Adrenal gland (tissue), 12 donors: ENCODE data around the gene FXR2. TPM values are rescaled to one million over a fixed set of nuclear protein-coding genes. Genes with fewer than 3 reads are reported as not detected.

Experiments used
- DNase-seq, 7 donors: peaks; one replicate each; pipeline ENCODE4 v3.0.0-alpha.2; 2019 to 2020
- H3K27ac ChIP-seq, 5 donors: fragments of 200-600 bp; sonication (generic) in 4 of 5; 1 replicate in 3 of 5; 2 replicates in 2 of 5; pipeline versions ENCODE4 v1.5.1 to v1.8.0; 2016 to 2020; ENCODE audit warnings: mild to moderate bottlenecking in 1 of 5
- H3K27me3 ChIP-seq: fragments of 200-600 bp; 2 replicates; pipeline ENCODE4 v1.8.0; 2021
- H3K36me3 ChIP-seq, 2 donors: fragments of 200-600 bp; replicated peaks in 1 of 2; 1 replicate in 1 of 2; 2 replicates in 1 of 2; pipeline versions ENCODE4 v1.5.1 to v1.8.0; 2018 to 2022
- H3K4me1 ChIP-seq, 2 donors: fragments of 200-600 bp; replicated peaks in 1 of 2; 1 replicate in 1 of 2; 2 replicates in 1 of 2; pipeline versions ENCODE4 v1.5.1 to v1.8.0; 2018 to 2021
- H3K4me3 ChIP-seq, 4 donors: fragments of 200-600 bp; sonication (generic) in 3 of 4; one replicate each; pipeline ENCODE4 v1.5.1; 2016 to 2018
- H3K9me3 ChIP-seq, 3 donors: fragments of 200-600 bp; sonication (generic) in 1 of 3; replicated peaks in 1 of 3; 1 replicate in 2 of 3; 2 replicates in 1 of 3; pipeline versions ENCODE4 v1.5.1 to v1.8.0; 2016 to 2021
- CTCF ChIP-seq, 6 experiments: fragments of 450-650 bp in 4 of 6; fragments of 200-600 bp in 2 of 6; sonication (generic) in 1 of 6; IDR thresholded peaks; 1 replicate in 5 of 6; 2 replicates in 1 of 6; pipeline versions ENCODE4 v1.5.1 to v1.8.0; 2016 to 2021; ENCODE audit warnings: antibody characterized with exemption in 6 of 6, mild to moderate bottlenecking in 2 of 6, moderate library complexity in 1 of 6
- POLR2A ChIP-seq, 2 donors: fragments of 450-650 bp; IDR thresholded peaks; one replicate each; pipeline ENCODE4 v1.6.1; 2017; ENCODE audit warnings: antibody characterized with exemption in 2 of 2, mild to moderate bottlenecking in 2 of 2, moderate library complexity in 1 of 2
- WGBS, 4 donors: extraction: QIAGEN DNeasy Blood & Tissue Kit in 2 of 4; methylation state at CpG; one replicate each; pipeline versions ENCODE4 v1.1.5 to v1.1.7; 2013 to 2017; 5-methylcytosine and 5-hydroxymethylcytosine counted together
- intact Hi-C, 2 donors: fragments of 100-400 bp; cut with DNase I; formaldehyde crosslinking; loops; one replicate each; pipeline versions ENCODE4 v1.14.1 to v1.15.0; 2022 to 2023
- polyA plus RNA-seq, 3 donors: library from polyadenylated mRNA; stranded (reverse); fragments of 200-250 nt in 2 of 3; fragments of 350-450 nt in 1 of 3; fragmentation: Illumina TruSeq in 1 of 3; extraction: RNeasy Lipid Tissue Mini Kit (QIAGEN cat#74804) in 1 of 3; gene quantifications; one replicate each; pipeline ENCODE4 v1.2.3, GENCODE V29; 2013 to 2014
- total RNA-seq, 9 donors: library from RNA; depleted of rRNA in 4 of 9; stranded (reverse); fragments of >200 nt in 4 of 9; fragments of 120-200 nt in 1 of 9; fragmentation: NEBNext Ultra II Directional in 1 of 9; extraction: Animal tissue kit (Norgen Biotek cat#: 25700) in 1 of 9; gene quantifications; one replicate each; pipeline versions ENCODE4 v1.1.0 to v1.2.4, GENCODE V29; 2013 to 2023
- donor health status: healthy with polysubstance abuse.
- donor health status: Bipolar disorder and iron deficiency.
- donor health status: DM: yes; HTN: yes; CAD: no.
- donor health status: DM: no; HTN: no; CAD: no.
- donor health status: DM: no; HTN: no; CAD: no.
- donor health status: DM: yes; HTN: yes; CAD: no.

FXR2 gene
- total and polyA plus RNA-seq, 12 donors, result 35.6 to 73.1 (median 43.9) TPM

- no peak for TF ChIP-seq CTCF (IDR thresholded peaks at IDR 0.05)
- no peak for TF ChIP-seq POLR2A (IDR thresholded peaks at IDR 0.05)
These were observed 18.4 kb upstream of the FXR2 start for GRCh38 chr17:7633093-7633492.

GRCh38 chr17:7632492-7632894, 17.8 kb upstream of the FXR2 start:
- no peaks in the 10 kb centered on the region for H3K36me3 ChIP-seq
- H3K4me1 ChIP-seq, result peaks cover 6% of the 10 kb centered on the region in 2 donors
- DNase-seq, result peak; percentile 43 to 69 (median 63)
- intact Hi-C loops, result loop anchor here (5.0 to 10.0 kb wide), 3 partner anchors 52 to 152 kb away; partner anchors contain the start of genes TP53 (in 2 of the 2) and WRAP53 (in 2 of the 2)
- no peaks in the 10 kb centered on the region for H3K9me3 ChIP-seq
- H3K27ac ChIP-seq, result peak overlapping the region in 1 of 5 donors; percentile 32
- WGBS, 4 donors, result 41 to 49% (median 46%) methylated on average over 6 of the region's 6 CpGs
- H3K27me3 ChIP-seq, result no peaks in the 10 kb centered on the region
- no peak overlapping the region for H3K4me3 ChIP-seq
- peak; percentile 34 to 68 (median 61) for TF ChIP-seq CTCF (IDR thresholded peaks at IDR 0.05)
- no peak for TF ChIP-seq POLR2A (IDR thresholded peaks at IDR 0.05)

More at GRCh38 chr17:7633093-7633492, 18.4 kb upstream of the FXR2 start:
- H3K4me3 ChIP-seq, result no peak overlapping the region
- H3K36me3 ChIP-seq, result no peaks in the 10 kb centered on the region
- H3K27ac ChIP-seq, result no peak overlapping the region
- no peak for DNase-seq
- no peaks in the 10 kb centered on the region for H3K27me3 ChIP-seq
- 68 to 86% (median 82%) methylated on average over 2 of the region's 2 CpGs for WGBS, 4 donors
- peaks cover 3% of the 10 kb centered on the region in 2 donors for H3K4me1 ChIP-seq
- intact Hi-C loops, result loop anchor here (5.0 to 10.0 kb wide), 3 partner anchors 52 to 152 kb away; partner anchors contain the start of genes TP53 (in 2 of the 2) and WRAP53 (in 2 of the 2)
- H3K9me3 ChIP-seq, result no peaks in the 10 kb centered on the region

GRCh38 chr17:7631398-7632380, 17.0 kb upstream of the FXR2 start:
- WGBS, 4 donors, result 59 to 80% (median 71%) methylated on average over 6 to 11 of the region's 11 CpGs
- no peak for TF ChIP-seq CTCF (IDR thresholded peaks at IDR 0.05)
- Histone ChIP-seq H3K4me3 (no peak overlapping the region), H3K9me3 (no peaks in the 10 kb centered on the region), H3K36me3 (no peaks in the 10 kb centered on the region), H3K27me3 (no peaks in the 10 kb centered on the region), H3K27ac (no peak overlapping the region), H3K4me1 (peaks cover 8 to 10% of the 10 kb centered on the region in 2 donors)
- intact Hi-C loops, result loop anchor here (5.0 to 10.0 kb wide), 3 partner anchors 53 to 153 kb away; partner anchors contain the start of genes TP53 (in 2 of the 2) and WRAP53 (in 2 of the 2)
- peak in 1 of 7 donors; percentile 41 for DNase-seq

- DNase-seq, result no peak
- TF ChIP-seq CTCF (IDR thresholded peaks at IDR 0.05), result no peak
- TF ChIP-seq POLR2A (IDR thresholded peaks at IDR 0.05), result no peak
- H3K4me3 ChIP-seq, result no peak within 1 kb of the TSS
- WGBS, 4 donors, result 73 to 82% (median 75%) methylated on average over 12 to 13 of the region's 13 CpGs
- H3K9me3 ChIP-seq, result no peaks in the 10 kb centered on the region
- no peaks in the 10 kb centered on the region for H3K36me3 ChIP-seq
- intact Hi-C loops, result loop anchor here (5.0 to 10.0 kb wide), 3 partner anchors 55 to 155 kb away; partner anchors contain the start of genes TP53 (in 2 of the 2) and WRAP53 (in 2 of the 2)
- no peak within 1 kb of the TSS for H3K27ac ChIP-seq
- no peaks in the 10 kb centered on the region for H3K27me3 ChIP-seq
- H3K4me1 ChIP-seq, result peaks cover 17% of the 10 kb centered on the region in 2 donors
These were observed 15.4 kb upstream of the FXR2 start, which contains the start of gene SHBG for GRCh38 chr17:7629939-7630571. Gene SHBG, plus strand, starts transcription at chr17:7630135. Its CDS starts 38 bp downstream, at chr17:7630173.
